LNCAP (cell line): ENCODE data around the gene PAQR5.

Experiments
- CTCF ChIP-seq: fragments of 450-650 bp; IDR thresholded peaks from 2 replicates; pipeline ENCODE4 v1.5.1; 2017; ENCODE audit warnings: mild to moderate bottlenecking

Gene PAQR5

GRCh38 chr15:69351884-69352283 is 53.2 kb downstream of the PAQR5 start:
- no peak for TF ChIP-seq CTCF

GRCh38 chr15:69357773-69358771 is 59.4 kb downstream of the PAQR5 start:
- TF ChIP-seq CTCF = no peak

GRCh38 chr15:69358850-69359249 is 60.1 kb downstream of the PAQR5 start:
- TF ChIP-seq CTCF = no peak

- no peak for TF ChIP-seq CTCF
Measured at GRCh38 chr15:69359722-69360121, 61.0 kb downstream of the PAQR5 start.

- no peak for TF ChIP-seq CTCF
Measured at GRCh38 chr15:69360642-69361041, 61.9 kb downstream of the PAQR5 start.

GRCh38 chr15:69367236-69367635 is 68.5 kb downstream of the PAQR5 start:
- no peak for TF ChIP-seq CTCF

- TF ChIP-seq CTCF = no peak
Measured at GRCh38 chr15:69369631-69370030, 70.9 kb downstream of the PAQR5 start.
